H9 (cell line): ENCODE data around the gene KDSR. TPM values are rescaled to one million over a fixed set of nuclear protein-coding genes. Genes with fewer than 3 reads are reported as not detected.

Experiments used
- DNase-seq: peaks from one replicate; pipeline ENCODE4 v3.0.0-alpha.2; 2017
- H2AFZ ChIP-seq: one replicate; pipeline ENCODE4 v1.6.1; 2013; ENCODE audit warnings: mild to moderate bottlenecking, low read length, control low read depth, moderate library complexity
- H2AK5ac ChIP-seq: 2 replicates; pipeline ENCODE4 v1.6.1; 2013; ENCODE audit warnings: low read length, control low read depth, mixed read lengths; ENCODE audit not compliant: insufficient read length
- H2BK120ac ChIP-seq: one replicate; pipeline ENCODE4 v1.6.1; 2013; ENCODE audit warnings: low read depth, mild to moderate bottlenecking, low read length, control low read depth, inconsistent platforms; ENCODE audit not compliant: poor library complexity, severe bottlenecking
- H2BK12ac ChIP-seq: 2 replicates; pipeline ENCODE4 v1.6.1; 2013; ENCODE audit warnings: low read length, control low read depth, mixed read lengths, low read depth; ENCODE audit not compliant: insufficient read length
- H2BK15ac ChIP-seq: 2 replicates; pipeline ENCODE4 v1.6.1; 2013; ENCODE audit warnings: low read depth, low read length, control low read depth
- H2BK20ac ChIP-seq: one replicate; pipeline ENCODE4 v1.6.1; 2013; ENCODE audit warnings: low read depth, mild to moderate bottlenecking, low read length, control low read depth, inconsistent platforms; ENCODE audit not compliant: poor library complexity, severe bottlenecking
- H2BK5ac ChIP-seq: 2 replicates; pipeline ENCODE4 v1.6.1; 2013; ENCODE audit warnings: low read length, control low read depth, mixed read lengths; ENCODE audit not compliant: insufficient read length
- H3K14ac ChIP-seq: 2 replicates; pipeline ENCODE4 v1.6.1; 2013; ENCODE audit warnings: low read length, control low read depth; ENCODE audit not compliant: insufficient read depth
- H3K18ac ChIP-seq: 2 replicates; pipeline ENCODE4 v1.6.1; 2013; ENCODE audit warnings: low read depth, mild to moderate bottlenecking, mixed read lengths, low read length, control low read depth; ENCODE audit not compliant: insufficient read length
- H3K23ac ChIP-seq: 2 replicates; pipeline ENCODE4 v1.6.1; 2013; ENCODE audit warnings: low read length, control low read depth, mixed read lengths, low read depth; ENCODE audit not compliant: insufficient read length
- H3K23me2 ChIP-seq: 2 replicates; pipeline ENCODE4 v1.6.1; 2013; ENCODE audit warnings: low read depth, mild to moderate bottlenecking, mixed read lengths, low read length, control low read depth; ENCODE audit not compliant: insufficient read length, poor library complexity, severe bottlenecking
- H3K27ac ChIP-seq: 2 replicates; pipeline ENCODE4 v1.5.1; 2013; ENCODE audit warnings: low read length, control low read depth, mixed read lengths, low read depth; ENCODE audit not compliant: insufficient read length
- H3K27me3 ChIP-seq: 2 replicates; pipeline ENCODE4 v1.6.1; 2013; ENCODE audit warnings: low read length, control low read depth, inconsistent platforms; ENCODE audit not compliant: insufficient read depth
- H3K4ac ChIP-seq: 2 replicates; pipeline ENCODE4 v1.6.1; 2013; ENCODE audit warnings: low read depth, mild to moderate bottlenecking, control low read depth, inconsistent platforms, low read length, moderate library complexity
- H3K4me1 ChIP-seq: 2 replicates; pipeline ENCODE4 v1.6.1; 2013; ENCODE audit warnings: low read length, control low read depth, inconsistent platforms; ENCODE audit not compliant: insufficient read depth
- H3K4me2 ChIP-seq: 2 replicates; pipeline ENCODE4 v1.6.1; 2013; ENCODE audit warnings: low read length, control low read depth, mixed read lengths; ENCODE audit not compliant: insufficient read length, insufficient read depth
- H3K56ac ChIP-seq: 2 replicates; pipeline ENCODE4 v1.6.1; 2013; ENCODE audit warnings: low read depth, mild to moderate bottlenecking, mixed read lengths, low read length, control low read depth; ENCODE audit not compliant: insufficient read length
- H3K79me1 ChIP-seq: 2 replicates; pipeline ENCODE4 v1.6.1; 2013; ENCODE audit warnings: low read depth, mild to moderate bottlenecking, moderate library complexity, low read length, control low read depth, inconsistent platforms; ENCODE audit not compliant: insufficient read depth, poor library complexity, severe bottlenecking
- H3K79me2 ChIP-seq: 2 replicates; pipeline ENCODE4 v1.6.1; 2013; ENCODE audit warnings: low read length, control low read depth, inconsistent platforms; ENCODE audit not compliant: insufficient read depth
- H3K9ac ChIP-seq: 2 replicates; pipeline ENCODE4 v1.6.1; 2013; ENCODE audit warnings: low read length, control low read depth, mixed read lengths; ENCODE audit not compliant: insufficient read length; ENCODE audit errors: extremely low read depth
- H3K9me3 ChIP-seq: one replicate; pipeline ENCODE4 v1.6.1; 2013; ENCODE audit warnings: low read depth, low read length, inconsistent platforms; ENCODE audit not compliant: control insufficient read depth
- H3T11ph ChIP-seq: one replicate; pipeline ENCODE4 v1.6.1; 2013; ENCODE audit warnings: mild to moderate bottlenecking, low read length, control low read depth, inconsistent platforms
- H4K20me1 ChIP-seq: one replicate; pipeline ENCODE4 v1.6.1; 2013; ENCODE audit not compliant: control insufficient read depth, insufficient read length, insufficient read depth
- H4K5ac ChIP-seq: 2 replicates; pipeline ENCODE4 v1.6.1; 2013; ENCODE audit warnings: low read depth, mild to moderate bottlenecking, mixed read lengths, low read length, control low read depth; ENCODE audit not compliant: insufficient read length
- H4K8ac ChIP-seq: replicated peaks from 2 replicates; pipeline ENCODE4 v1.6.1; 2013; ENCODE audit warnings: low read length, control low read depth, mixed read lengths, low read depth; ENCODE audit not compliant: insufficient read length
- H4K91ac ChIP-seq: 2 replicates; pipeline ENCODE4 v1.6.1; 2013; ENCODE audit warnings: low read depth, mild to moderate bottlenecking, moderate library complexity, mixed read lengths, low read length, control low read depth; ENCODE audit not compliant: insufficient read length
- H3K27ac Mint-ChIP-seq, 3 experiments: 2 replicates in 2 of 3; 3 replicates in 1 of 3; pipeline ENCODE4 v1.8.0; 2020 to 2021; ENCODE audit warnings: mixed read lengths in 3 of 3, mild to moderate bottlenecking in 1 of 3, moderate library complexity in 1 of 3
- H3K27me3 Mint-ChIP-seq: 2 replicates; pipeline ENCODE4 v1.8.0; 2021; ENCODE audit warnings: low read depth, mild to moderate bottlenecking, moderate library complexity, mixed read lengths
- H3K36me3 Mint-ChIP-seq, 3 experiments: 2 replicates in 2 of 3; 3 replicates in 1 of 3; pipeline ENCODE4 v1.8.0; 2020 to 2021; ENCODE audit warnings: low read depth in 3 of 3, mixed read lengths in 3 of 3; ENCODE audit not compliant: insufficient read depth in 1 of 3
- H3K4me1 Mint-ChIP-seq, 2 experiments: 2 replicates each; pipeline ENCODE4 v1.8.0; 2020; ENCODE audit warnings: mixed read lengths in 2 of 2
- H3K4me3 Mint-ChIP-seq, 2 experiments: 2 replicates in 1 of 2; 3 replicates in 1 of 2; pipeline ENCODE4 v1.8.0; 2020 to 2021; ENCODE audit warnings: mild to moderate bottlenecking in 2 of 2, mixed read lengths in 2 of 2, moderate library complexity in 1 of 2
- H3K9me3 Mint-ChIP-seq, 2 experiments: 2 replicates in 1 of 2; 3 replicates in 1 of 2; pipeline ENCODE4 v1.8.0; 2020; ENCODE audit warnings: mild to moderate bottlenecking in 2 of 2, mixed read lengths in 2 of 2, moderate library complexity in 1 of 2
- CTCF ChIP-seq: fragments of 200-600 bp; sonication (generic); conservative IDR thresholded peaks from 3 replicates; pipeline ENCODE4 v1.8.0; 2021; ENCODE audit warnings: antibody characterized with exemption, mild to moderate bottlenecking
- WGBS: extraction: QIAGEN DNeasy Blood & Tissue Kit; methylation state at CpG from one replicate; pipeline ENCODE4 v1.1.7; 2013; ENCODE audit warnings: missing lambda C conversion rate, low lambda C conversion rate, mixed read lengths; ENCODE audit not compliant: insufficient read length; ENCODE audit errors: extremely low coverage; 5-methylcytosine and 5-hydroxymethylcytosine counted together
- total RNA-seq: library from RNA; stranded (reverse); gene quantifications from 2 replicates; pipeline ENCODE4 v1.2.1, GENCODE V29; 2021

The KDSR gene
- total RNA-seq, 1 experiment from 2014 or later: 58.5 TPM

DNA sequence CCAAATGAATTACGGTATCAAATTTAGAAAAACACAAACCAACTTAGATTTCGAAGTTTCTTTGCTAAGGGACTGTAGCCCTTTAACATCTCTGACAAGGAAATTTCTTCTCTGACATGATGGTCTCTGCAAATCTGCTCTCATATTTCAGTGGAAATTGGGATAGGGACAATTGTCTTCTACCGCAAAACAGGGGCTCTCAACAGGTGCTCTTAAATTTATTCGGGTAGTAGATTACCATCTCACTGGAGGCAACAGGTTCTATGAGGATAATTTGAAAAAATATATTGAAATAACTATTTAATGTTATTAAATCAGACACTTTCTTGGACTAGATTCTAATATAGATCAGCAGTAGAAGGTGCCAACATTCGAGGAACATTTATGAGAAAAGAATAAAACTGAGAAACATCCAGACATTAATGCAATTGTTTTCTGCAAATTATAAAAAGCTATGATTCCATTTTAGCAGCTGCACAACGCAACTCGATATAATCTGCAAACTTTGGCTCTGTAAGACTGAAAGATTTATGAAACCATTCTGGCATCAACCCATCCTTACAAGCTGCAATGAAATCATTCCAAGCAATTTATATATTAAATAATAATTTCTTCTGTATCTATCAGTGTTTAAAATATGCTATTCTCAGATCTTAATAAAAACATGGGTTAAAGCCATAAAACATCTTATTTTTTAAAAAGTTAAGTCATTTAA lies 37.4 kb downstream of the KDSR start:
- no peak overlapping the region for H3K14ac ChIP-seq
- H3K27ac ChIP-seq: no peak overlapping the region
- H3K27ac Mint-ChIP-seq: no peak overlapping the region
- H3K4ac ChIP-seq: no peak overlapping the region
- no peaks in the 10 kb centered on the region for H3K79me1 ChIP-seq
- TF ChIP-seq CTCF: no peak
- H3K9me3 Mint-ChIP-seq: no peaks in the 10 kb centered on the region
- no peak overlapping the region for H3K18ac ChIP-seq
- DNase-seq: no peak
- no peaks in the 10 kb centered on the region for H3K79me2 ChIP-seq
- 0 out of 4 replicates have a peak, but pooled peaks cover 0 to 2% of the 10 kb centered on the region in 2 experiments for H3K4me1 Mint-ChIP-seq
- no peaks in the 10 kb centered on the region for H3K23me2 ChIP-seq
- H4K5ac ChIP-seq: no peak overlapping the region
- H3K36me3 Mint-ChIP-seq: peaks cover 9 to 34% (median 29%) of the 10 kb centered on the region in 3 experiments; a peak in 6 of 7 replicates
- no peak overlapping the region for H3K9ac ChIP-seq
- no peaks in the 10 kb centered on the region for H4K20me1 ChIP-seq
- no peak overlapping the region for H3T11ph ChIP-seq
- H3K9me3 ChIP-seq: no peaks in the 10 kb centered on the region
- no peak overlapping the region for H2BK5ac ChIP-seq
- no peaks in the 10 kb centered on the region for H3K4me1 ChIP-seq
- H3K56ac ChIP-seq: no peak overlapping the region
- WGBS: no CpG with 5 or more reads among the region's 7 CpGs
- H2BK15ac ChIP-seq: no peak overlapping the region
- H2BK120ac ChIP-seq: no peak overlapping the region
- no peak overlapping the region for H2BK20ac ChIP-seq
- no peak overlapping the region for H2AK5ac ChIP-seq
- no peak overlapping the region for H4K8ac ChIP-seq
- no peak overlapping the region for H3K4me3 Mint-ChIP-seq
- no peaks in the 10 kb centered on the region for H3K27me3 ChIP-seq
- H4K91ac ChIP-seq: no peak overlapping the region
- H3K27me3 Mint-ChIP-seq: no peaks in the 10 kb centered on the region
- H2BK12ac ChIP-seq: no peak overlapping the region
- H2AFZ ChIP-seq: no peak overlapping the region
- H3K4me2 ChIP-seq: no peak overlapping the region
- no peak overlapping the region for H3K23ac ChIP-seq
